ENCODE results near the gene EDN2.

Gene EDN2

GRCh38 chr1:41429641-41430035 is 54.8 kb downstream of the EDN2 start:
- Histone ChIP-seq H3K27me3 (replicated peaks; ENCODE audit: insufficient read depth, low read length) (no peaks in the 10 kb centered on the region), H3K4me3 (ENCODE audit: low read length) (no peak overlapping the region), H3K27ac (ENCODE audit: low read length) (no peak overlapping the region), H3K79me2 (ENCODE audit: low read length) (no peaks in the 10 kb centered on the region), H3K36me3 (replicated peaks; ENCODE audit: insufficient read depth, low read length) (no peaks in the 10 kb centered on the region), H3F3A (ENCODE audit: insufficient read depth, low read length) (no peaks in the 10 kb centered on the region; the same call in 1 of the 2 replicates), H2AFZ (ENCODE audit: low read length) (no peak overlapping the region), H3K4me2 (ENCODE audit: low read depth, low read length) (no peak overlapping the region), H3K9me3 (replicated peaks; ENCODE audit: insufficient read depth, low read length) (no peaks in the 10 kb centered on the region), H4K20me1 (ENCODE audit: insufficient read depth, low read length) (no peaks in the 10 kb centered on the region), H3K4me1 (ENCODE audit: low read length) (peaks cover 16% of the 10 kb centered on the region; the same call in 1 of the 2 replicates), H3K9ac (ENCODE audit: low read length) (no peak overlapping the region), H3K9me2 (replicated peaks; ENCODE audit: insufficient read depth, low read length) (no peaks in the 10 kb centered on the region)
- DNase-seq = no peak
- TF ChIP-seq EZH2 (optimal IDR thresholded peaks at IDR 0.05; ENCODE audit: low read depth, low read length) (no peak), CTCF (IDR thresholded peaks at IDR 0.05; ENCODE audit: low read length) (no peak), EZH2phosphoT487 (IDR thresholded peaks at IDR 0.05; ENCODE audit: low read length) (no peak)
